HFF-Myc (cell line): ENCODE data around the gene CDK11B.

Experiments used
- DNase-seq: peaks from one replicate; pipeline ENCODE4 v3.0.0-alpha.2; 2011; ENCODE audit warnings: low read depth; ENCODE audit errors: extremely low read depth
- H3K4me3 ChIP-seq: replicated peaks from 2 replicates; pipeline ENCODE4 v1.5.1; 2011; ENCODE audit warnings: low read depth, mild to moderate bottlenecking, control low read depth, low read length
- CTCF ChIP-seq: IDR thresholded peaks from 2 replicates; pipeline ENCODE4 v1.5.1; 2012; ENCODE audit warnings: mild to moderate bottlenecking, low read depth, low read length, control low read depth; ENCODE audit errors: missing control alignments

CDK11B gene

GRCh38 chr1:1614204-1614953, 44.4 kb downstream of the CDK11B start:
- DNase-seq: no peak
- peak overlapping the region; percentile 77 for H3K4me3 ChIP-seq
- no peak for TF ChIP-seq CTCF

GRCh38 chr1:1613509-1614082, 45.2 kb downstream of the CDK11B start:
- H3K4me3 ChIP-seq: peak overlapping the region; percentile 77
- no peak for DNase-seq
- TF ChIP-seq CTCF: no peak

GRCh38 chr1:1612104-1612400, 46.8 kb downstream of the CDK11B start:
- no peak for DNase-seq
- no peak overlapping the region for H3K4me3 ChIP-seq
- no peak for TF ChIP-seq CTCF

- TF ChIP-seq CTCF: no peak
- no peak for DNase-seq
- no peak overlapping the region for H3K4me3 ChIP-seq
These were observed 48.0 kb downstream of the CDK11B start for GRCh38 chr1:1610796-1611195.

GRCh38 chr1:1609822-1610485, 48.9 kb downstream of the CDK11B start:
- TF ChIP-seq CTCF: no peak
- H3K4me3 ChIP-seq: no peak overlapping the region

GRCh38 chr1:1606232-1606631, 52.6 kb downstream of the CDK11B start:
- DNase-seq: no peak
- no peak for TF ChIP-seq CTCF

More at GRCh38 chr1:1609822-1610485, 48.9 kb downstream of the CDK11B start:
- no peak for DNase-seq

GRCh38 chr1:1605724-1606123, 53.1 kb downstream of the CDK11B start:
- TF ChIP-seq CTCF: no peak
- no peak for DNase-seq
- no peak overlapping the region for H3K4me3 ChIP-seq

More at GRCh38 chr1:1606232-1606631, 52.6 kb downstream of the CDK11B start:
- no peak overlapping the region for H3K4me3 ChIP-seq
